Lower leg skin (tissue), 4 donors: Measurements from ENCODE around the gene CCDC141. TPM values are rescaled to one million over a fixed set of nuclear protein-coding genes. Genes with fewer than 3 reads are reported as not detected.
"Not testable (repeated sequence)": the region's sequence is repeated elsewhere in the genome, so short reads cannot be mapped to it uniquely, and the experiment has no call there.

Source experiments
- DNase-seq, 2 donors: peaks; one replicate each; pipeline ENCODE4 v3.0.0-alpha.2; 2019; ENCODE audit warnings: low spot score in 2 of 2
- H3K4me3 ChIP-seq: fragments of 200-600 bp; sonication (generic); 2 replicates; pipeline ENCODE4 v1.5.1; 2017; ENCODE audit warnings: mild to moderate bottlenecking, low read depth; ENCODE audit not compliant: poor library complexity, severe bottlenecking
- CTCF ChIP-seq, 3 donors: fragments of 450-650 bp; IDR thresholded peaks; one replicate each; pipeline ENCODE4 v1.5.1; 2016; ENCODE audit warnings: antibody characterized with exemption in 3 of 3, mild to moderate bottlenecking in 3 of 3, moderate library complexity in 2 of 3
- POLR2A ChIP-seq, 2 donors: fragments of 450-650 bp; IDR thresholded peaks; one replicate each; pipeline ENCODE4 v1.6.1; 2016 to 2017; ENCODE audit warnings: antibody characterized with exemption in 2 of 2, mild to moderate bottlenecking in 1 of 2, moderate library complexity in 1 of 2
- WGBS, 2 donors: methylation state at CpG; one replicate each; pipeline ENCODE4 v1.1.5; 2018; 5-methylcytosine and 5-hydroxymethylcytosine counted together
- intact Hi-C: fragments of 100-400 bp; cut with DNase I; formaldehyde crosslinking; loops from one replicate; pipeline ENCODE4 v1.15.0; 2023; ENCODE audit warnings: low total_unique reads
- total RNA-seq, 4 donors: library from RNA; depleted of rRNA; stranded (reverse); fragments of >200 nt; gene quantifications; one replicate each; pipeline ENCODE4 v1.1.0, GENCODE V29; 2016

Gene CCDC141
- total RNA-seq, 4 donors from 2014 or later = 0.15 to 0.71 (median 0.17) TPM; not detected in 1

GRCh38 chr2:179049203-179049545 is 763 bp downstream of the CCDC141 start:
- TF ChIP-seq CTCF (IDR thresholded peaks at IDR 0.05) (no peak), POLR2A (IDR thresholded peaks at IDR 0.05) (no peak)
- no peak for DNase-seq
- 53 to 56% methylated on average over 4 of the region's 4 CpGs for WGBS, 2 donors
- intact Hi-C loops = no loop called here
- H3K4me3 ChIP-seq = no peak overlapping the region

- DNase-seq = no peak
- whole genome bisulfite sequencing, 2 donors = 72 to 74% methylated on average over 2 of the region's 2 CpGs
- TF ChIP-seq CTCF (IDR thresholded peaks at IDR 0.05) (no peak), POLR2A (IDR thresholded peaks at IDR 0.05) (no peak)
- intact Hi-C loops = no loop called here
- no peak overlapping the region for H3K4me3 ChIP-seq
These were observed 1.8 kb downstream of the CCDC141 start for GRCh38 chr2:179048099-179048498.

- WGBS, 2 donors = 0 to 3% methylated on average over 1 of the region's 1 CpG
- DNase-seq, intact Hi-C loops: not testable (repeated sequence)
These were observed 4.3 kb downstream of the CCDC141 start for GRCh38 chr2:179045602-179046001.

GRCh38 chr2:179044500-179044899 is 5.4 kb downstream of the CCDC141 start:
- no peak overlapping the region for H3K4me3 ChIP-seq
- intact Hi-C loops = no loop called here
- no peak for DNase-seq
- WGBS, 2 donors = 80% methylated on average over 3 of the region's 3 CpGs
- TF ChIP-seq CTCF (IDR thresholded peaks at IDR 0.05) (no peak), POLR2A (IDR thresholded peaks at IDR 0.05) (no peak)

More at GRCh38 chr2:179045602-179046001, 4.3 kb downstream of the CCDC141 start:
- H3K4me3 ChIP-seq = not testable (repeated sequence)

GRCh38 chr2:179037807-179038206 is 12.1 kb downstream of the CCDC141 start:
- no peak overlapping the region for H3K4me3 ChIP-seq
- no peak for DNase-seq
- intact Hi-C loops = no loop called here
- 84 to 89% methylated on average over 4 of the region's 4 CpGs for WGBS, 2 donors
- TF ChIP-seq CTCF (IDR thresholded peaks at IDR 0.05) (no peak), POLR2A (IDR thresholded peaks at IDR 0.05) (no peak)

- DNase-seq = no peak
- no peak for TF ChIP-seq POLR2A (IDR thresholded peaks at IDR 0.05)
- TF ChIP-seq CTCF (IDR thresholded peaks at IDR 0.05) = no peak
- WGBS, 2 donors = 85 to 90% methylated on average over 4 of the region's 4 CpGs
- H3K4me3 ChIP-seq = no peak overlapping the region
- intact Hi-C loops = no loop called here
These were observed 13.5 kb downstream of the CCDC141 start for GRCh38 chr2:179036353-179036905.
